Activated CD4-positive, alpha-beta T cell treated with anti-CD3 and anti-CD28 coated beads for 1 hour (primary cell): ENCODE measurements around the gene PHTF2.

Experiments
- DNase-seq: peaks from one replicate; pipeline ENCODE4 v3.0.0-alpha.2; 2020

The PHTF2 gene

GRCh38 chr7:78002715-78003114 lies 204.1 kb downstream of the PHTF2 start:
- DNase-seq, result no peak

GRCh38 chr7:78006063-78006755 lies 207.6 kb downstream of the PHTF2 start:
- no peak for DNase-seq
